Measurements from ENCODE around the gene NAGLU.
A peak's percentile ranks its signal among the peaks of the same experiment; 100 is the strongest.

DNA sequence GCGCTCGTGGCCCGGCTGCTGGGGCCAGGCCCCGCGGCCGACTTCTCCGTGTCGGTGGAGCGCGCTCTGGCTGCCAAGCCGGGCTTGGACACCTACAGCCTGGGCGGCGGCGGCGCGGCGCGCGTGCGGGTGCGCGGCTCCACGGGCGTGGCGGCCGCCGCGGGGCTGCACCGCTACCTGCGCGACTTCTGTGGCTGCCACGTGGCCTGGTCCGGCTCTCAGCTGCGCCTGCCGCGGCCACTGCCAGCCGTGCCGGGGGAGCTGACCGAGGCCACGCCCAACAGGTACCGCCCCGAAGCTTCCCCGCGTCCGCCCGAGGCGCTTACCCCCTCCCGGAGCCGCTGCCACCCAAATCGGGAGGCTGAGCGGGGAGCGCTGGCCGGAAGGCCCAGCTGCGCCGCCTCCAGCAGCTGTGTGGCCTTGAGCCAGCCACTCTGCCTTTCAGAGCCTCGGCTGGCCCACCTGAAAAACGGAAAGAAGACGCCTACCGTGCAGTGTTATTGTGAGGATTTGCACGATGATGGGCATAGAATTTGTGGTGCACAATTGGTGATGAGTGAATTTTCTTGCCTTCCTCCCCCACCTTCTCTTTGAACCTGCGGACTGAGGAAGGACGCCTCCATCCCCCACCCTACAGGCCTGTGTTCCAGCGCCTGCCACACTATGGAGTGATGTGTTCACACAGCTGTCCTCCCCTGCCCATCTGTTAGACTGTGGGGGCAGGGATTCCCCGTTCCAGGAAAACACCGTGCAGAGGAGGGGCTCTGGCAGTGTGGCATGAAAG, 523 bp downstream of the NAGLU start:
- peak; percentile 10 for TF ChIP-seq POLR2A (IDR thresholded peaks at IDR 0.05)
- TF ChIP-seq, protein P1, sequence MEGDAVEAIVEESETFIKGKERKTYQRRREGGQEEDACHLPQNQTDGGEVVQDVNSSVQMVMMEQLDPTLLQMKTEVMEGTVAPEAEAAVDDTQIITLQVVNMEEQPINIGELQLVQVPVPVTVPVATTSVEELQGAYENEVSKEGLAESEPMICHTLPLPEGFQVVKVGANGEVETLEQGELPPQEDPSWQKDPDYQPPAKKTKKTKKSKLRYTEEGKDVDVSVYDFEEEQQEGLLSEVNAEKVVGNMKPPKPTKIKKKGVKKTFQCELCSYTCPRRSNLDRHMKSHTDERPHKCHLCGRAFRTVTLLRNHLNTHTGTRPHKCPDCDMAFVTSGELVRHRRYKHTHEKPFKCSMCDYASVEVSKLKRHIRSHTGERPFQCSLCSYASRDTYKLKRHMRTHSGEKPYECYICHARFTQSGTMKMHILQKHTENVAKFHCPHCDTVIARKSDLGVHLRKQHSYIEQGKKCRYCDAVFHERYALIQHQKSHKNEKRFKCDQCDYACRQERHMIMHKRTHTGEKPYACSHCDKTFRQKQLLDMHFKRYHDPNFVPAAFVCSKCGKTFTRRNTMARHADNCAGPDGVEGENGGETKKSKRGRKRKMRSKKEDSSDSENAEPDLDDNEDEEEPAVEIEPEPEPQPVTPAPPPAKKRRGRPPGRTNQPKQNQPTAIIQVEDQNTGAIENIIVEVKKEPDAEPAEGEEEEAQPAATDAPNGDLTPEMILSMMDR (IDR thresholded peaks at IDR 0.05) = peak in 1 of 4 experiments; percentile 4

Data from prostate gland (tissue), 2 donors.